Measurements from ENCODE around the gene NRCAM. TPM values are rescaled to one million over a fixed set of nuclear protein-coding genes. Genes with fewer than 3 reads are reported as not detected.

NRCAM gene
- polyA plus RNA-seq, 2 of the 4 experiments (the other 2 are of a cell fraction) = 129 to 210 TPM

DNA sequence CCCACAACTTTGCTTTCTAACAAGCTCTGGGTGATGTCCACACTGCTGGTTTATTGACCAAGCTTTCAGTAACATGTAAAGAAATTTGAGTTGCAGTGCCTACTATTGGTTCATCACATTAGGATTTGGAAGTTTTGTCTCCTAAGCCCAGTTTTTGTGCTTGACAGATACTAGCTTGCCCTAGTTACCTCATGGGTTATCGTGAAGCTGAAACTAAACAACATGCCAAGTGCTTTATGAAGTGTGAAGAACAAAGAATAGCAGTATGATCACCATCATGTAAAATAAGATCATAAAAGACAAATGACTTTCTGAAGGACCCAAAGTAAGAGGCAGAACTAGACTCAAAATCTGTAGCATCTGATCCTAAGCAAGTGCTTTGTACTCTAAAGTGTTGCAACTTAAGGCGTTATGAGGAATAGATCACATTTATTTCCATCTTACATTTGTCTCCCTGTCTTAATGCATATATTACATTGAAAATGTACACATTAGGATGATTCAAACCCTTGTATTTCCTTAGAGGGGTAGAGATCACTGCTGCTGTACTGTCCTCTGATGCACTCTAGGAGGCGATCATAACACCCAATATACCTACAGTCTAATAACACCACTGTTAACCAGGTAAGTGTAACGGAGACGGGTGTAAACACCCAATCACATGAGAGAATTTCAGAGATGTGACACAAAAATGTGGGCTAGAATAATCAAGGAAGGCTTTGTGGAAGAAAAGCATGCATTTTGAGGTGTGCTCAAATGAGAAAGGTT, 71.3 kb downstream of the NRCAM start:
- peak; percentile 66 to 90; a peak in 5 of 6 replicates for ATAC-seq
- CTCF ChIA-PET = interaction anchor here (1.2 to 2.5 kb wide), 4 partner anchors 20 to 69 kb away, joined by 3 to 8 read pairs (median 5); no protein-coding TSS in a partner anchor

DNA sequence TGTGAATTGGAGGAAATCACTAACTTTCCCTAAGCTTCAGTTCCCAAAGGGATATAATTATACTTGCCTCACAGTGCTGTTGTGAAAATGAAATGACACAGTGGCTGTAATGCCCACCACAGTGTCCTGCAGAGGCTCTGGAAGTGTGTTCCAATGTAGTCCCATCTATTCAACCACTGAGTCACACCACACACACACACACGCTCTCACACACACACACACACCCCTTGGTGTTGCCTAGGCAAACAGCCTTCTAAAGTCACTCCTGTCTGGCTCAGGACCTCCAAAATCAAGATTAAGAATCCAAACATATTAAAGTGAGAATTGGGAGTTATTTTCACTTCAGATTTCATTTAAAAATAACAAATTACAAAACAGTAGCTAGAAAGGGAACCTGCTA, 73.3 kb downstream of the NRCAM start:
- Histone ChIP-seq H3K27ac (no peak overlapping the region), H3K4me2 (no peak overlapping the region), H3K9me3 (no peaks in the 10 kb centered on the region), H3K4me3 (no peak overlapping the region), H3K4me1 (peaks cover 23% of the 10 kb centered on the region; the same call in 1 of the 3 replicates)
- 100% methylated on average over 1 of the region's 1 CpG for WGBS (ENCODE audit: missing lambda C conversion rate)
- TF ChIP-seq MYC (IDR thresholded peaks at IDR 0.05; ENCODE audit: borderline replicate concordance, low read length) (no peak), EP300 (IDR thresholded peaks at IDR 0.05) (no peak), GATA3 (IDR thresholded peaks at IDR 0.05; ENCODE audit: borderline replicate concordance) (no peak), ZNF302 (CRISPR knock-in tag; IDR thresholded peaks at IDR 0.05) (no peak), HDAC2 (IDR thresholded peaks at IDR 0.05) (no peak), E2F6 (IDR thresholded peaks at IDR 0.05; ENCODE audit: borderline replicate concordance, low read depth) (no peak)
- FAIRE-seq = no peak
- ChIA-PET POLR2A (no interaction called here), CTCF (interaction anchor here (0.7 to 2.0 kb wide), 5 partner anchors 9 to 71 kb away, joined by 3 to 6 read pairs (median 3); no protein-coding TSS in a partner anchor)
- no peak for ATAC-seq
- DNase-seq (ENCODE audit: low read depth in 1 of 2, low spot score in 1 of 2) = no peak

More for the DNA sequence above, 71.3 kb downstream of the NRCAM start:
- no peak overlapping the region; a peak in 1 of 6 replicates for H3K27ac ChIP-seq
- H3K4me2 ChIP-seq = no peak overlapping the region
- POLR2A ChIA-PET = no interaction called here
- no peak overlapping the region for H3K4me3 ChIP-seq
- FAIRE-seq (no peak), DNase-seq (ENCODE audit: low read depth in 1 of 2, low spot score in 1 of 2) (peak in 1 of 2 experiments; percentile 24)
- H3K9me3 ChIP-seq = no peaks in the 10 kb centered on the region
- WGBS (ENCODE audit: missing lambda C conversion rate) = 74% methylated on average over 5 of the region's 5 CpGs
- peaks cover 17% of the 10 kb centered on the region; the same call in 1 of the 3 replicates for H3K4me1 ChIP-seq
- TF ChIP-seq RAD21 (conservative IDR thresholded peaks at IDR 0.05 in 1 of 2, IDR thresholded peaks at IDR 0.05 in 1 of 2) (peak in 1 of 2 experiments; percentile 8; a peak in 1 of 5 replicates), TFCP2L1 (CRISPR knock-in tag; IDR thresholded peaks at IDR 0.05) (no peak)
- TF ChIP-seq, protein P1, sequence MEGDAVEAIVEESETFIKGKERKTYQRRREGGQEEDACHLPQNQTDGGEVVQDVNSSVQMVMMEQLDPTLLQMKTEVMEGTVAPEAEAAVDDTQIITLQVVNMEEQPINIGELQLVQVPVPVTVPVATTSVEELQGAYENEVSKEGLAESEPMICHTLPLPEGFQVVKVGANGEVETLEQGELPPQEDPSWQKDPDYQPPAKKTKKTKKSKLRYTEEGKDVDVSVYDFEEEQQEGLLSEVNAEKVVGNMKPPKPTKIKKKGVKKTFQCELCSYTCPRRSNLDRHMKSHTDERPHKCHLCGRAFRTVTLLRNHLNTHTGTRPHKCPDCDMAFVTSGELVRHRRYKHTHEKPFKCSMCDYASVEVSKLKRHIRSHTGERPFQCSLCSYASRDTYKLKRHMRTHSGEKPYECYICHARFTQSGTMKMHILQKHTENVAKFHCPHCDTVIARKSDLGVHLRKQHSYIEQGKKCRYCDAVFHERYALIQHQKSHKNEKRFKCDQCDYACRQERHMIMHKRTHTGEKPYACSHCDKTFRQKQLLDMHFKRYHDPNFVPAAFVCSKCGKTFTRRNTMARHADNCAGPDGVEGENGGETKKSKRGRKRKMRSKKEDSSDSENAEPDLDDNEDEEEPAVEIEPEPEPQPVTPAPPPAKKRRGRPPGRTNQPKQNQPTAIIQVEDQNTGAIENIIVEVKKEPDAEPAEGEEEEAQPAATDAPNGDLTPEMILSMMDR (IDR thresholded peaks at IDR 0.05) = peak; percentile 18; the same call in 1 of the 3 replicates

DNA sequence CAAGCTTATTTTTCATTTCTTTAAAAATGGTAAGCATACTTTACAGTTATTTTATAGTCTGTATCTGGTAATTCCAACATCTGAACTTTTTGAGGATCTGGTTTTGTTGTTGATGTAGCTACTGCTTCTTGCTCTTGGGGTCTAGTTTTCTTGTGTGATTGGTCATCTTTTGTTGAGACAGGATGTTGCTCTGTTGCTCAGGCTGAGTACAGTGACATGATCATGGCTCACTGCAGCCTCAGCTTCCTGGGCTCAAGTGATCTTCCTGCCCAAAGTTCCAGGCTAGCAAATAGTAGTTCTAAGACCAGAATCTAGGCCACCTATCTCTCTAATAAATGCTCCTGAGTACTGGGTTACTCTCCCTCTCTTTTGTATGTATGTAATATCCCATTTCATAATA, 75.7 kb downstream of the NRCAM start:
- CTCF ChIA-PET = interaction anchor here (1.0 to 1.5 kb wide), 2 partner anchors 17 to 79 kb away, joined by 3 to 4 read pairs; no protein-coding TSS in a partner anchor
- DNase-seq (ENCODE audit: low read depth in 1 of 2, low spot score in 1 of 2) (no peak), ATAC-seq (no peak), FAIRE-seq (no peak)
- POLR2A ChIA-PET = no interaction called here
- no peak overlapping the region for H3K4me3 ChIP-seq
- H3K4me2 ChIP-seq = no peak overlapping the region
- H3K4me1 ChIP-seq = peaks cover 18% of the 10 kb centered on the region; the same call in 1 of the 3 replicates
- H3K27ac ChIP-seq = no peak overlapping the region
- H3K9me3 ChIP-seq = no peaks in the 10 kb centered on the region
- TF ChIP-seq ZC3H11A (IDR thresholded peaks at IDR 0.05) (no peak), MAZ (IDR thresholded peaks at IDR 0.05; ENCODE audit: borderline replicate concordance, low read depth, low read length) (no peak), MAX (IDR thresholded peaks at IDR 0.05) (no peak), RNF2 (IDR thresholded peaks at IDR 0.05; ENCODE audit: borderline replicate concordance, low read depth) (no peak), HOXB5 (CRISPR knock-in tag; IDR thresholded peaks at IDR 0.05) (no peak), RCOR1 (IDR thresholded peaks at IDR 0.05; ENCODE audit: low read depth, low read length) (no peak)

DNA sequence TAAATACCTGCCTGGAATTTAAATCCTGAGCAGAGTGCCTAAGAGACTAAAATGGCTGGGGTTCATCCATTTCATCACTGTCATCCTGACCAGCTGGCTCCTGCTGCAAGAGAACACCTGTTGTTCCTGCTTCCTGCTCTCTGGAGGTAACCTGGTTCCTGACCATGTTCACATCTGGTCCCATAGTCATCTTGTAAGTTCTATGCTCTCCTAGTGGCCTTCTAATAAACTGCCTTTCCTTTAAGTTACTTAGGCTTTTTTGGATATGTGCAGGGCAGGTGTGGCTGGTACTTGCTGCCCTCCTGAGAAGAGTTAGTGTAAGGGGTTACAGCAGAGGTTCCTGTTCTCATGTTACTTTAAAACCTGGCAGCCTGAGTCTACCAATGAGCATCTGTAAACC, 80.0 kb downstream of the NRCAM start:
- CTCF ChIA-PET = no interaction called here

More for the DNA sequence above, 80.0 kb downstream of the NRCAM start:
- POLR2A ChIA-PET = no interaction called here
- H3K4me2 ChIP-seq = no peak overlapping the region
- TF ChIP-seq CEBPB (IDR thresholded peaks at IDR 0.05) (no peak), HEYL (CRISPR knock-in tag; IDR thresholded peaks at IDR 0.05) (no peak), HOXB5 (CRISPR knock-in tag; IDR thresholded peaks at IDR 0.05) (no peak), JUNB (IDR thresholded peaks at IDR 0.05) (no peak), TP53 (CRISPR knock-in tag; IDR thresholded peaks at IDR 0.05) (no peak), RAD21 (conservative IDR thresholded peaks at IDR 0.05 in 1 of 2, IDR thresholded peaks at IDR 0.05 in 1 of 2) (no peak), MYC (IDR thresholded peaks at IDR 0.05; ENCODE audit: borderline replicate concordance, low read length) (no peak), BHLHE40 (IDR thresholded peaks at IDR 0.05; ENCODE audit: low read depth, low read length) (no peak)
- H3K9me3 ChIP-seq = 0 out of 3 replicates have a peak, but pooled peaks cover 10% of the 10 kb centered on the region
- H3K27ac ChIP-seq = no peak overlapping the region
- no peak for DNase-seq (ENCODE audit: low read depth in 1 of 2, low spot score in 1 of 2)
- H3K4me1 ChIP-seq = peaks cover 11% of the 10 kb centered on the region; the same call in 1 of the 3 replicates
- H3K4me3 ChIP-seq = no peak overlapping the region
- ATAC-seq = peak; percentile 69 to 71; a peak in 5 of 6 replicates
- no peak for FAIRE-seq
